Stimulated activated naive CD4-positive, alpha-beta T cell treated with Interleukin-2 at 50 U/mL for 16 hours (primary cell): Measurements from ENCODE around the gene OTUD3.

Experiments used
- DNase-seq: peaks from one replicate; lab custom pipeline; 2025; lab: John Stamatoyannopoulos, UW

OTUD3 gene

DNA sequence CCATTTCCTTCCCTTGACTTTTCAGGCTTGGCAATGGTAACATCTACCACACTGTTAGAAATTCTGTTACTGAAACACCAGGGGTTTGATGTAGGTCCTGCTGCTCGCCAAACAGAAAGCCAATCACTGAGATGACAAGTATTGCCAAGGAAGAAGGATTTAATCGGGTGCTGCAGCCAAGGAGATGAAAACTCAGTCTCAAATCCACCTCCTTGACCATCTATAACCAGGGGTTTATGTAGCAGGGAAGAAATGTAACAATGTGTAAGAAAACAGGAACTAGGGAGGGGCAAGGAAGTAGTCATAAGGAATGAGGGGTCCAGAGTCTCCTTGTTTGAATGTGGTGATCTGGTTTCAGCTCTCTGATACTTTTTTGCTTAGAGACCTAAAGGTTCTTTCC, 71.9 kb downstream of the OTUD3 start:
- DNase-seq, result no peak

DNA sequence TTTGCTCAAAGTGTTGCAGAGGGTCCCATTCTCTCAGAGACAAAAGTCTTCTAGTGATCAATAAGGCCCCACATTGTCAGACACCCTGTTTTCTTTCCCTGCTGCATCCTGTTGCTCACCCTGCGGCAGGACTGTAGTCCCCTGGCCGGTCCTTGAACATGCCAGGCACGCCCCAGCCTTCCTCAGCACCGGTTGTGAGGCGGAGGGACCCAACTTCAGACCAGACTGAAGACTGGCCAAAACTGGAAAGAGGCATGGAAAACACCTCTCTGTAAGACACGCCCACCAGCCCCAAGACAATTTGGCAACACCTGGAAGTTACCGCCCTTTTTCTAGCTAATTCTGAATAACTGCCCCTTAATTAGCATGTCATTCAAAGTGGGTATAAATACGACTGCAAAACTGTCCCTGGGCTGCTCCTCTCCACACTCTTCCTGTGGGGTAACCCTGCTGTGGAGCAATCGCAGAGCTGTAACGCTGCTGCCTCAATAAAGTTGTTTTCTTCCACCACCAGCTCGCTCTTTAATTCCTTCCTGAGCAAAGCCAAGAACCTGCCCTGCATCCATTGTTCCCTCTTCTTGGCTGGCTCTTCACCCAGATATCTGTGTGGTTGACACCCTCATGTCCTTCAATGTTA, 73.5 kb downstream of the OTUD3 start:
- no peak for DNase-seq

DNA sequence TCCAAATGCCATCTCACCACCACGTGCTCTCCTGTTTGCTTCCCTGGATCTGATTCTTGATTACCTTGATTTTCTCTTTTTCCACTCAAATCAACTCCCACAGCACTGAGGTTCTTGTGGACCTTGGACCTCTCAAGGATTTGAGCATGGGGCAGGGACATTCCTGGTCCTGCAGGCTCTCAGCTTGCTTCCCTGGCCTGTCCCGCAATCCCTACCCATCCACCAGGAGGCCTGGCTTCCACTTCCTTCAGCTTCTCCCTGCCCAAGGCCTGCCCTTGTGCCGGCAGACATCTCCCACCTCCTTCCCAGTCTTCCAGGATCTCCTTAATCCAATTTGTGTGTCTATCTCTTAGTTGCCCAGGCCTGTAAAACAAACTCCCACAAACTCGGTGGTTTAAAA, 75.6 kb downstream of the OTUD3 start:
- DNase-seq, result no peak

DNA sequence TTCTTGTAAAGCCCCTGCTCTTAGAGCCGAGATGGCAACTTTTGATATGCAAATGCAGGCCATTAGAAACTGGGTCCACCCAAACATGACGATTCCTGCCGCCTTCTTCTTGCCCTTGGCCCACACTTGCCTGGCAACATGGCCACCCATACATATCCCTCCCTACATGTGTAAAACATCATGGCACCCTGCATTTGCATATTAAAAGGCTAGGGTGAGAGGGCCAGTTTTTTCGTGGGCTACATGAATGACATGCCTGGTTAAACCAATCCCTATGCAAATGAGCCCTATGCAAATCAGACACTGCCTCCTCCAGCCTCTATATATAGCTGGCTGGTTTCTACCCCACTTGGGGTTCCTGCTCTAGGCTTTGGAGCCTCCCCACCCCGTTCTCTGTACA, 78.4 kb downstream of the OTUD3 start:
- no peak for DNase-seq
